ENCODE measurements around the gene PAIP1.
"Not testable (repeated sequence)": the region's sequence is repeated elsewhere in the genome, so short reads cannot be mapped to it uniquely, and the experiment has no call there.

The PAIP1 gene

DNA sequence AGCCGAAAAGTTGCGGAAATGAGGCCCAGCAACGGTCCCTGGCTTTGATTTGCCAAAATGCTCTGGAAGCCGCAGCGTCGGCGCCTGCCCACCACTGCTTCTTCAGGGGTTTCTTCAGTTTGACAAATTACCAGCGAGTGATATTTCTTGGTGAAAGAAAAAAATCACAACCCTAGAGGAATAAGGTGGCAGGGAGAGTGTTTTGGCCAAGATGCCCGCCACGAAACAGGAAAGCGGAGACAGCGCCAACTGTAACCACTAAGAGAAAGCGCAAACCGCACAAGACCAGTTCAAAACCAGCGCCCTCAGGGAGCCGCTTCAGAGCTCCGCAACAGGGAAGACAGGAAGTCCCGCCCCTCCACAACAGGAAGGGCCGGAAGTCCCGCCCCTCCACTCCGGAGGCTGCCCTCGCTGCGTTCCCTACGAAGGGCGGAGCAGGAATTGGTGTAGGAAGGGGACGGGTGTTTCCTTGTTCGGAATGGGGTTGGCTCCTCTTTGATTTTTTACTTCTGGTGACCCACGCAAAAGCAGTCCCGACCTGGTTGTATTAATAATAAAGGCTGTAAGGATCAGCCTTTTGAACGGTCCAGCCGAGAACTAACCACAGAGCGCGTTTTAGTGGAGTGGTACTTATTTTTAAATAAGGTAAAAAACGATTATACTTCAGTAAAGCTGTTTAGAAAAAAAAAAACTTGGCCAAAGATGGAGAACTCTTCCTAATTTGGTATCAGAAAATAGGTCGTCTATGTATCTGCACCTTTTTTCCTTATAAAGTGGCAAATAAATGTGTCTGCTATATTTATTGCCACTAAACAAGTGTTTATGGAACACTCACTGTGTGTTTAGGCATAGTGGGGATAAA, 41.8 kb downstream of the PAIP1 start, which contains the start of gene C5orf34:
TSS of gene C5orf34 (minus strand) at position 333 of the 862 bp plus-strand sequence. CDS start 5,809 bp downstream, outside the sequence.
- peak; percentile 84 to 91 for DNase-seq

DNA sequence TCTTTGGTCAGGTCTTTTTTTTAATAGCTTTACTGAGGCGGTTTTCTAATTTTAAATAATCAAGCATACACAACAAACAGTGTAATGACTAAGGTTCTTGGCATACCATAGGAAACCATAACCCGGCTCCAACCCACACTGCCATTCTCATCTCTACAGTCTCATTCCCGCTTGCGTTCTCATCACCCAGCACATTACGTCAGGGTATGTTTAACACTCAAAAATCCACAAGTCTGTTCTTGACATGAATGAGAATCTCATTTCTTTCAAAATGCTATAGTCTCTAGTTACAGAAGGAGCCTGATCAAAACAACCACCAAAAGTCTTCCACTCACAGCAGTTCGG, 42.4 kb downstream of the PAIP1 start:
- no peak for DNase-seq

DNA sequence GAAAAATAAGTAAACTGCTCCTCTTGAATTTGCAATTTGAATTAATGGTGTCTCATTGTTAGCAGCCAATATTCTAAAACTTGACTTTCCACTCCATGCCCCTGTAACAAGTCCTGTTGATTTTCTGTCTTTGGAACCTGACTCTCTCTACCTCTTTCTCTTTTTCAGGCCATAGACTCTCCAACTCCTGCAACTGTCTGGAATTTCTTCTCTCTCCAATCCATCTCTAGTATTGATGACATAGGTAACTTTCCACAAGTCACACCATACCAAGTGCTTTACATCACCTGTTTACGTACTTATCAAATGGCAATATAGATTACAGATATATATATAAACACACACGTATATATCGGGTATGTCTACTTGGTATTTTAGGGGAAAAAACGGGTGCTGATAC, 42.9 kb downstream of the PAIP1 start:
- no peak for DNase-seq

- DNase-seq, result not testable (repeated sequence)
Observed at GRCh38 chr5:43511062-43511461, 45.8 kb downstream of the PAIP1 start.

GRCh38 chr5:43498581-43498980, 58.3 kb downstream of the PAIP1 start:
- DNase-seq, result no peak

DNA sequence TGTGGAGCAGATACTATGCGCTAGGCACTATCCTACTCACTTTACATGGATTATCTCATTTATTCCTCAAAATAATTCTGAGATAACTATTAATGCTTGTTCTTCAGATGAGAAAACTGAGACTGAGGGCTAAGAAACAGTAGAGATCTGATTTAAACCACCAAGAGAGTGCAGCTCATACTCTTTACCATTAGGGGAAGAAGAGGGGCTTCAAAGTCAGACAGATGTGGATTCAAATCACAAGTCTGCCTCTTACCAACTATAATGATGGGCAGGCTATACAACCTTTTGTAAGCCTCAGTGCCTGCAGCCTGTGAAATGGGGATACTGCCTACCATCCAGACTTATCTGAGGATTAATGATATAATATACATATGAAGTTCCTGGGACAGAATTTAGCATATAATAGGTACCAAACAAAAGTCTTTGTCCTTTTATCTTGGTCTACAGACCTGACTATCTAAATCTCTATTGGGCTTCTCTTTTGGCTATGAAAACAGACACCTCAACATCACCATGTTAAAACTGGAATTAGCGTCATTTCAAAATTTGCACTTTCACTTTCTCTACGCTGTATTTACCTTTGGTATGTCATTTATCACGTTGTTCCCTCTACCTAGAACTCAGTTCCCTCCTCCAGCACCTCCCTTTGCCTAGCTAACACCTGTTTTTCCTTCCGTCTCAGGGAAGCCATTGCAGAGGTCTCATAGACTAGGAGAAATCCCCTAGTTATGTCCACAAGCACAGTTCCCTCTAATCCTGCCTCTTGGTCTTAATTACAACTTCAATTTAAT, 59.4 kb downstream of the PAIP1 start:
- DNase-seq, result no peak

GRCh38 chr5:43491326-43491725, 65.6 kb downstream of the PAIP1 start:
- no peak for DNase-seq

- no peak for DNase-seq
Observed at GRCh38 chr5:43486353-43486752, 70.5 kb downstream of the PAIP1 start.

DNA sequence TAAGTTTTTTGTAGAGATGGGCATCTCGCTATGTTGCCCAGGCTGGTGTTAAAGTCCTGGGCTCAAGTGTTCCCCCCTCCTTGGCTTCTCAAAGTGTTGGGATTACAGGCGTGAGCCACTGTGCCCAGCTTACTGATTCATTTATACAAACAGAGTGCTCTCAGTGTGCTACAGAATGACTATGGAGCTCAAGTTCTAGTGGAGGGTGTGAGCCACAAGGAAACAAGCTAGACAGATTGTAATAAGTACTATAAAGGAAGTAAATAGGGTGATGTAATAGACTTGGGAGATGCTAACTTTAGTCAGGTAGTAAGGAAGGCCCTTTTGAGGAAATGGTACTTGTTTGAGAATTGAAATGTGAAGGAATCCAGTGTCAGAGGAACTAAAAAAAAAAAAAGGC, 71.5 kb downstream of the PAIP1 start:
- peak in 1 of 2 donors; percentile 13 for DNase-seq

GRCh38 chr5:43484106-43484849, 72.6 kb downstream of the PAIP1 start:
- DNase-seq, result peak; percentile 77 to 91

DNA sequence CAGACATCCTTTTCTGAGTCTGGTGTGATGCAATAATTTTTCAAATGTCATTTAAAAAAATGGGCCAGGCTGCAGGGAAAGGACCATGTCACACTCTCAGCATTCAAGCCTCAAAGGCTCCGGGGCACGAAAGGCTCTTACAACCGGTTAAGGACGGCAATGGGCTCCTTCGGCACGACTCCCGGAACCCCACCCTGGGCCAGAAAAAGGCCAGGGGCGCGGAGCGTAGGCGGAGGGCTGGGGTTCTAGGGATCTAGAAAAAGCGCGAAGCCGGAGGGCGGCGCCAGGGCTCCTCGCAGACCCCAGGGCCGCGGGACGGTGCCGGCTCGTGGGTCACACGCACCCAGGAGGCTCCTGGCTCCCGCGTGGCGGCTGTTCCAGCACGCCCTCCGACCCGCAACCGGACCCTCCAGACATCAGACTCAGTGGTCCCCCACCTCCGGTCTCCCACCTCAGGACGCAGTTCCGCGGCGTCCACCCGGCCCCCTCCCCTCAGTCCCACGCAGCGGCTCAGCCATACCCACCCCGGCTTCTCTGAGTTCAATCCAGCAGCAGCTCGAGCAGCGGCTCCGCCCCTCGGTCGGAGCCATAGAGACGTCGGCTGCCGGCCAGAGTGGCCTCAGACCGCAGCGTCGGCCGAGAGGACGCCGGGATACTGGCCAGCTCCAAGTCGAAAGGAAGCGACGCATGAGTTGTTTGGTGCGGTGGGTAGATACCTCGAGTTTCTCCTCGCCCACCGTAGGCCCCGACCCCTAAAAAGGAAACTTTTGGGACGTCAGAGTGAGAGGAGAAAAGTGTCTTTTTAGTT, 73.4 kb downstream of the PAIP1 start, which contains the start of gene TMEM267:
TSS of gene TMEM267 (minus strand) at position 568 of the 808 bp plus-strand sequence. CDS start 29,896 bp downstream, outside the sequence.
- peak; percentile 80 to 90 for DNase-seq

DNA sequence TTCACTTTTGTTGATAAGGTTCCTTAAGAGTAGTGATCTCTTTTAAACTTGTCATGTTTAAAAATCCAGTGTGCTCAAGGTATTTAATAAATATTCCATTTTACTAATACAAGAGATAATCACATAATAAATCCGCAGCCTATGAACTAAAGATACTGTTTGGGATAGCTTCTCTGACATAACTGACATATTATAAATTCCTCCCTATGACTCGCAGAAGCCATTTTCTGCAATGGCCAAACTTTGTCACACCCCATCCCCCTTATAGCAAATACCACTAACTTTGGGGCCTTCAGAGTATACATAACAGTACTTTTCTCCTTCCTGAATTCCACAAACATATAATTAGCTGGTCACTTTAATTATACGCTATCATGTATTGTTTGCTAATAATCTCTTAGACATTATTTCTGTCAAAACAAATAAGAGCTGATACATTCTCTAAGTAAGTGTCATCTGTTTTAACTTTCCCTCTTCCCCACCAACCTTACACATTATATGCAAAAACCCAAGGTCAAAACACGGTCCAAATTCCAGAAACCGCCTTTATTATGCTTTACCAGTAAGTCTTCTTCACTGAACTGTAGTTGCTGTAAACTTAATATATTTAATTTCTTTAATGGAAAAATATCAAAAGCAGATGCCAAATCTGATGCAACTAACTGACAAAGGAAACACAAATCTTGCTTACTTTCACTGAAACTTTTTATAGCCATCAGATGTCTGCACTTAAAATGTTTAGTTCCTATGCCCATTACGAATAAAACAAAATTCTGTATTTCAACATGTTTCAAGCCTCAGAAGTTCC, 74.2 kb downstream of the PAIP1 start:
- DNase-seq, result no peak

All from bone marrow (tissue), 2 donors.